Right lung (tissue), 5 donors: ENCODE measurements around the gene SBK3. TPM values are rescaled to one million over a fixed set of nuclear protein-coding genes. Genes with fewer than 3 reads are reported as not detected.
A peak's percentile ranks its signal among the peaks of the same experiment; 100 is the strongest.
"Not testable (repeated sequence)": the region's sequence is repeated elsewhere in the genome, so short reads cannot be mapped to it uniquely, and the experiment has no call there.

ENCODE experiments used
- DNase-seq, 2 donors: peaks; one replicate each; pipeline ENCODE4 v3.0.0-alpha.2; 2013
- polyA plus RNA-seq, 5 donors: library from polyadenylated mRNA; unstranded; fragments of 120-200 nt; gene quantifications; one replicate each; pipeline versions ENCODE4 v1.2.1 to v1.2.3, GENCODE V29; 2013; ENCODE audit warnings: inconsistent platforms in 1 of 5, low replicate concordance in 1 of 5; ENCODE audit not compliant: insufficient read length in 5 of 5, insufficient read depth in 1 of 5

Gene SBK3
- polyA plus RNA-seq, 5 donors: 0.55 to 1.2 (median 0.73) TPM

DNA sequence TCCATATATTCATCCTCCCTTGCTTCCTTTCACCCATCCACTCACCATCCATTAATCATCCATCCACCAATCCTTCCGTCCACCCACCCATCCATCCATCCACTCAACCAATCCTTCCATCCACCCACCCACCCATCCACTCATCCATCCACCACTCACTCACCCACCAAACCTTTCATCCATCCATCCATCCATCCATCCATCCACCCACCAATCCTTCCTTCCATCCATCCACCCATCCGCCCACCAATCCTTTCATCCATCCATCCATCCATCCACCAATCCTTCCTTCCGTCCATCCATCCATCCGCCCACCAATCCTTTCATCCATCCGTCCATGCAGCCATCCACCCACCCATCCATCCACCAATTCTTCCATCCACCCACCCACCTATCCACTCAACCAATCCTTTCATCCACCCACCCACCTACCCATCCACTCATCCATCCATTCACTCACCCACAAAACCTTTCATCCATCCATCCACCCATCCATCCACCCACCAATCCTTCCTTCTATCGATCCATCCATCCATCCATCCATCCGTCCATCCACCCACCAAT lies 3.0 kb downstream of the SBK3 start:
- no peak for DNase-seq

DNA sequence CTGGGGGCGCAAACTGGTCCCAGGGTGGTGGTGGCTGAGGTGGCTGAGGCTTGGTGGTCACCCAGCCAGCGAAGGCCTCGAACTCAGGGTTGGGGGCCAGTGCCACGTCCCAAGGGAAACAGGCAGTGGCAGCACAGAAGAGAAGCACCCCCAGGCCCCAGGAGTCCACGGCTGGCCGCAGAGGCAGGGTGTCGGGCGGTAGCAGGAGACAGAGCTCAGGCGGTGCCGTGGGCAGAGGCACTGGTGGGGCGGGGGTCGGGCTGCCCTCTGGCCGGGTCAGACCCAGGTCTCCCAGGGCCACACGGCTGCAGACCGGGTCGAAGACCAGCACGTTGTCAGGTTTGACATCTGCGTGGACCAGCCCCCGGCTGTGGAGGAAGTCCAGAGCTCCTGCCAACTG lies 4.3 kb downstream of the SBK3 start:
- DNase-seq: no peak

DNA sequence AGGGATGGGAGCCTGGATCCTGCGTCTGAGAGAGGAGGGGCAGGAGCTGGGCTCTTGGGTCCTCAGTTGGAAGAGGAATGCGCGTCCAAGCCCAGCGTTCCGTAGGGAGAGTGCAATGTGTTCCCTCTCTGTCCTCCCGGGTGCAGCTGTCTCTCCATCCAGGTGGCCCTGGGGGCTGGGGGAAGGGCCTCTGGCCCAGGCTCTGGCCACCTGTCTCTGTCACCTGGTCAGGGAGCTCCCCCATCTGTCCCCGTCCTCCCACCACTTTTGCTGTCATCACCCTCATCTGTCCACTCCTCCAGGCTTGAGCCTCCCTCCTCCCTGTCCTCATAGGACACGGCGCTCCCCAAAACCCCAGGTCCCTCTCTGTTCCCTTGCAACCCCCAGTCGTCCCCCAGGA lies 4.7 kb downstream of the SBK3 start:
- no peak for DNase-seq

DNA sequence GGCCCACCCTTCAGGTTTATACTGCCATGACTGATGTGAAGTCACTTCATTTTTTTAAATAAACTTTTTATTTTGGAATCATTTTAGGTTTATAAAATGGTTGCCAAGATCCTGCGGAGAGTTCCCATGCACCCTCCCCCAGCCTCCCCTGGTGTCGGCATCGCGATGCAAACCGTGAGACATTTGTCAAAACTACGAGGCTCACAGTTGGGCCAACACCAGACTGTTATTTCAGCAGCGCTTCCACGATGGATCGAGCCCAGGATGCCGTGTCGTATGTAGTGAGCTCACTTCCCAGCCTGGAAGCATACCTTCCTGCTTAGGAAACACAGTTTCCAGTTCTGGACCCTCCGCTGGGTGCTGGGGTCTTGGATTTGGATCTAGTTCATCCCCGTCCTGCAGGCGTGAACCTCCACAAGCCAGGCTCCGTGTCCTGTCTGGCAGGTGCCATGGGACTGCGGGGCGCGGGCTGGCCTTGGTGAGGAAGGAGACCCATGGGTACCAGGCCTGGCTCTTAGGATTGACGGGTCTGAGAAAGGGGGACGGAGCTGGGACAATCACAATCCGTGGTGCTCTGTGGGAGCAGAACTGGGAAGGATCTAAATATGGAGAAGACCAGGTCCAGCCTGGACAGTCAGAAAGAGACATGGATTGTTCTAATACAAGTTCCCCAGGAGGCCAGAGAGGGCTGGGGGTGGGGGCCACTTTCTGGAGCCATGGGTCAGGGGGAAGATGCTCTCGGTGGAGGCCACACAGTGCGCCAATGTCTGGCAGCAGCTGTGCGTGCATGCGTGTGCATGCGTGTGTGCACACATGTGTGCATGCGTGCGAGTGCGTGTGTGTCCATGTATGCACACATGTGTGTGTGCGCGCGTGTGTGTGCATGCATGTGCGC lies 6.0 kb downstream of the SBK3 start:
- DNase-seq: no peak

DNA sequence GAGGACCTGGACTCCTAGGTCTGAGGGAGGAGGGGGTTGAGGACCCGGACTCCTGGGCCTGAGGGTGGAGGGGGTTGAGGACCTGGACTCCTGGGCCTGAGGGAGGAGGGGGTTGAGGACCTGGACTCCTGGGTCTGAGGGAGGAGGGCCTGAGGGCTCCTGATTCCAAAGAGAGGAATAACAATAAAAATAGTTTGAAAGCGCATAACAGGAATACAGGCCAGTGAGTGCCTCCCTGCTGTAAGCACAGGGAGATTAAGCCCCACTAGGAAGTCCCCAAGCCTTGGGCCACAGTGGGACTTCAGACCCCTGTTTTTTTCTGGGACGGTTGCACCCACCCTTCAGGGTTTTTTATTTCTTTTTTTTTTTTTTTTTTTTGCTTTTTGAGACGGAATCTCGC lies 7.2 kb downstream of the SBK3 start:
- no peak for DNase-seq

DNA sequence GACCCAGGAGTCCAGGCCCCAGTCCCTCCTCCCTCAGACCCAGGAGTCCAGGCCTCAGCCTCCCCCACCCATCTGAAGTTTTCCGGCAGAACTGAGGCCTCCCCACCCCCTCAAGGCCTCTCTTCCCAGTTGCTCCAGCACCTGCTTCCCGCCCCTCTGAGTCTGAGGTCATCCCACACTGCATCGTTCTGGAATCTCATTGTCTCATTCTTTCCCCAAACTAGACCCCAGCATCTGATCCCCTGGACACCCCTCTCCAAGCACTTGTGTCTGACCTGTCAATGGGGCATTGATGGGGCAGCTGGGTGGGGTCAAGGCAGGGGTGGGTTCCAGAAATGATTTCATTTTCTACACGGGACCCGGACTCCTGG lies 7.6 kb downstream of the SBK3 start:
- DNase-seq: no peak

DNA sequence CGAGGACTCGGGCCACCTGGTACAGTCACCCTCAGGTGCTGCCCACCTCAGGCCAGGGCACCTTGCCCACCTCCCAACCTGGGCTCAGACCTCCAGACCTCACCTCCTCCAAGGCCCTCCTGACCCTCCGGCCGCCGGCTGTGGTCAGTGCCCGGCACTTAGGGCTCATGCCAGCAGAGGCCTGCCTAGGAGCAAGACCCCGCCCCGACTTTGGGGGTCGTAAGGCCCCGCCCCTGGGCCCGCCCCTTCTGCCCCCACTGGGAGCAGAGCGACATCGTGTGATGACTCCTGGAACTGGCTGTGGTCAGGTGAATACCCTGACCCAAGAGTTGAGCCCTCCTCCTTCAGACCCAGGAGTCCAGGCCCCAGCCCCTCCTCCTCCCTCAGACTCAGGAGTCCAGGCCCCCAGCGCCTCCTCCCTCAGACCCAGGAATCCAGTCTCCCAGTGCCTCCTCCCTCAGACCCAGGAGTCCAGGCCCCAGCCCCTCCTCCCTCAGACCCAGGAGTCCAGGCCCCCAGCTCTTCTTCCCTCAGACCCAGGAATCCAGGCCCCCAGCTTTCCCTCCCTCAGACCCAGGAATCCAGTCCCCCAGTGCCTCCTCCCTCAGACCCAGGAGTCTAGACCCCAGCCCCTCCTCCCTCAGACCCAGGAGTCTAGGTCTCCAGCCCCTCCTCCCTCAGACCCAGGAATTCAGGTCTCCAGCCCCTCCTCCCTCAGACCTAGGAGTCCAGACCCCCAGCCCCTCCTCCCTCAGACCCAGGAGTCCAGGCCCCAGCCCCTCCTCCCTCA lies 8.2 kb downstream of the SBK3 start, which contains the start of gene SBK2:
TSS of gene SBK2 (minus strand) at position 183 of the 790 bp plus-strand sequence. CDS start 839 bp downstream, outside the sequence.
- no peak for DNase-seq

DNA sequence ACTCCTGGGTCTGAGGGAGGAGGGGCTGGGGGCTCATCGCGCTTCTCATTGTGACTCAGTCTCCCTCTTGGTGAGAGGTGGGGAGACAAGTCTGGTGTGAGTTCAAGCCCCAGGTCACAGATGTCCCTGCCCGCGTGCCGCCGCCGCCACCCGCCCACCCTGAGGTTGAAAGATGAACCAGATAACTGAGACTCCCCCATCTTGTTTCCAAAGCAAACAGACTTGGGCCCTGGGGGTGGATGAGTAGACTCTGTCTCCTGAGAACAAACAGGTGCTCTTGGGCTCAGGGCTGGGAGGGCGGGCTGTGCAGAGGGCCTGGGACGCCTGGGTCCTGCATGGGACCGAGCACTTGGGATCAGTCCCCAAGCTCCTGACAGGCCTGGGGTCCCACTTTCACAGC lies 9.0 kb downstream of the SBK3 start:
- DNase-seq: no peak

DNA sequence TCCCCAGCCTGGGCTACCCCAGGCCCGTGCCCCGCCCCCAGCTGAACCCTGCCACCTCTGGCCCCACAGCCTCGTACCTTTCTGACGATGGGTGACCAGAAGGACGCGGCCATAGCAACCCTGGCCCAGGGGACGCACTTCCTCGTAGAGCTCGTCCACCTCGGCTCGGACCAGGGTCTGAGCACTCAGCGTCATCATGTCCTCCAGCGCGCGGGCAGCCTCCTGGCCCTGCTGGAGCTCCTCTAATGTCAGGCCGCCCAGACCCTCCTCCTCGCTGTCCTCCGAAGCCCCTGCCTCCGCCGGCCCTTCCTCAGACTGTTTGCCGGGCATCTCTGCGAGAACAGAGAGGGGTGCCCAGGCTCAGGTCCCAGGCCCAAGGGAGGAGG lies 9.4 kb downstream of the SBK3 start:
- DNase-seq: no peak

DNA sequence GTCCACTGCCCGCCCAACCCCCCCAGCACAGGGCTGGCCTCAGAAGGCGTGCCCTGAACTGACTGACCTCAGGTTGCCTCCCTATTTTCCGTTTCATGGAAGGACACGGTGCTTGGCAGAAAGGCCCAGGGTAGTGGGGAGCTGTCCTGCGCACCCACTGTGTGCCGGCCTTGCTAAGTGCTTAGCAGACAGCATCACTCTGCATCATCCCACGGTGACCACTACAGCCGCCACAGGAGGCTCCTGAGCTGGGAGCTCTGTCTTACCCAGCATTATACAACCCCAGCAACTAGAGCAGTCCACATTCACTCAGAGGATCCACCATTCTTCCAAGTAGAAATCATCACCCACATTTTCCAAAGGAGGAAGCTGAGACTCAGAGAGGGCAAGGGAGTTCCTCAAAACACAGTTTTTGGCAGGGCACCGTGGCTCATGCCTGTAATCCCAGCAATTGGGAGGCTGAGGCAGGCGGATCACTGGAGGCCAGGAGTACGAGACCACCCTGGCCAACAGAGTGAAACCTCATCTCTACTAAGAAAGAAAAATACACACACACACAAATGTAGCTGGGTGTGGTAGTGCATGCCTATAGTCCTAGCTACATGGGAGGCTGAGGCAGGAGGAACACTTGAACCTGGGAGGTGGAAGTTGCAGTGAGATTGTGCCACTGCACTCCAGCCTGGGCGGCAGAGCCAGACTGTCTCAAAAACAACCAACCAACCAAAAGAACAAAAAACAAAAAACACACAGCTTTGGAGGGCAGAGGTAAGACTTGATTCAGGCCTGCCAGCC lies 10.0 kb downstream of the SBK3 start:
- DNase-seq: no peak

DNA sequence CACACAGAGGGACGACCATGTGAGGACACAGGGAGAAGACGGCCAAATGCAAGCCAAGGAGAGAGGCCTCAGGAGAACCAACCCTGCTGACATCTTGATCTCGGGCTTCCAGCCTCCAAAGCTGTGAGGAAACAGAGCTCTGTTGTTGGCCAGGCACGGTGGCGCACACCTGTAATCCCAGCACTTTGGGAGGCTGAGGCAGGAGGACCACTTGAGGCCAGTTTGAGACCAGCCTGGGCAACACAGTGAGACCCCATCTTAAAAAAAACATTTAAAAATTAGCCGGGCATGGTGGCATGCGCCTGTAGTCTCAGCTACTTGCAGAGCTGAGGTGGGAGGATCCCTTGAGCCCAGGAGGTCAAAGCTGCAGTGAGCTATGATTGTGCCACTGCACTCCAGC lies 11.1 kb downstream of the SBK3 start:
- DNase-seq: not testable (repeated sequence)

DNA sequence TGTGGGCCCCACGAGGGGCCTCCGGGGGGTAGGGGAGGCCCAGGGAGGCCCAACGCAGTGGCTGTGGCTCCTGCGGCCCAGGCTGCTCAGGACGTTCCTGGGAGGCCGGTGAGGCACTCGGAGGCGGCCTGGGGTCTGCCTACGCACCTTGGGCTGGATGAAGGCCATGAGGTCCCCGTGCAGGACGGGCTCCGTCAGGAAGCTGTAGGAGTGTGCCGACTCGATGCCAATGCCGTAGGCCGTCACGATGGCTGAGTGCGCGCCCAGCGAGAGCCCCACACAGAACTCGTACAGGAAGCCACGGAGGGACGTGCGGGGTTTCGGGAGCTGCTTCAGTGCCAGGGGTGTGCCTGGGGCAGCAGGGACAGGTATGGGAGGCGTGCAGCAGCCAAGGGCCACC lies 14.3 kb downstream of the SBK3 start:
- no peak for DNase-seq

DNA sequence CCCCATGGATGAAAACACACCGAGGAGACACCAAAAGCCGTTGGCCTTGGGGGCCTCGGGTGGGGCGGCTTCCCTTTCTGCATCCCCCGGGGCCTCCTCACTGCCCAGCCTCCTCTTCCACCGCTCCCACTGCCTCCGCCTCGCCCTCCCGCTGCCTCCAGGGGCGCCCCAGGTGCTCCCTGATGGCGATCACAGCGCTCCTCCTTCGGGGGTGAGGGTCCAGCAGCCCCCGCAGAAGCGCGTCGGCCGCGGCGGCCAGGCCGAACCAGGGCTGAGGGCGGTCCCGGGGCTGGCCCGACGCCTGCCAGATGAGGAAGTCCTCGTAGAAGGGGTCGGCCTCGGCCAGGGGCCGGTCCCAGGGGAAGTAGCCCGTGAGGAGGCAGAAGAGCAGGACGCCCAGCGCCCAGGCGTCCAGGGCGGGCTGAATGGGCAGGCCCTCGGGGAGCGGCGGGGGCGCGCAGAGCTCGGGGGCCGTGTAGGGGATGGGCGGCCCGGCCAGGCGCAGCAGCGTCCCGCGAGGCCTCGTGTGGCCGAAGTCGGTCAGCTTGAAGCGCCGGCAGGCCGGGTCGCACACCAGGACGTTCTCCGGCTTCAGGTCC lies 15.6 kb downstream of the SBK3 start:
- no peak for DNase-seq

DNA sequence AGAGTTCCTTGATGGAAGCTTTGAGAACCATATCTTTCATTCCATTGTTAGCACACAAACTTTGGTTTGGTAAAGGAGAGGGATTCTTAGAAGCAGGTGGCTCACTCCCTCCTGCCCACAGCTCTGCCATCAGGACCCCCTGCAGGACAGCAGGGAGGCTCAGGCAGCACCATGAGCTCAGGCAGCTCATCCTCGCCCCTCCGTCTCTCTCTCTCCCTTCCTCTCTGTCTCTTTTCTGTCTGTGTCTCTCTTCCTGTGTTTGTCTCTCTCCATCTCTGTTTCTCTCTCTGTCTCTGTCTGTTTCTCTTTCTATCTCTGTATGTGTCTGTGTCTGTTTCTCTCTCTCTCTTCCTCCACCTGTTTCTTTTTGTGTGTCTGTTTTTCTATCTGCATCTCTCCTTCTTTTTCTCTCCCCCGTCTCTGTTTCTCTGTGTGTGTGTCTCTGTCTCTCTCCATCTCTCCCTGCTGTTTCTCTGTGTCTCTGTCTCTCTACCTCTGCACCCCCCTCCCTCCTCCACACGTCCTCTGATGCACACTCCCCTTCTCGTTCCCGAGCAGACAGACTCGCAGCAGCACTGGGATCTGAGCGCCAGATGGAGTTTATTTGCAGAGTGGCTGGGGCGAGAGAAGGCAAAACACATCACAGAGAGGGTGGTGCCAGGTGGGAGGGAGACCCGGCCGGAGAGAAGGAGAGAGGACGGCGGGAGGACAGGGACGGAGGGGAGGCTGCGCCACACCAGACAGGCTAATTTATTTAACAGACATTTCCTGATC lies 17.1 kb downstream of the SBK3 start:
- DNase-seq: no peak

DNA sequence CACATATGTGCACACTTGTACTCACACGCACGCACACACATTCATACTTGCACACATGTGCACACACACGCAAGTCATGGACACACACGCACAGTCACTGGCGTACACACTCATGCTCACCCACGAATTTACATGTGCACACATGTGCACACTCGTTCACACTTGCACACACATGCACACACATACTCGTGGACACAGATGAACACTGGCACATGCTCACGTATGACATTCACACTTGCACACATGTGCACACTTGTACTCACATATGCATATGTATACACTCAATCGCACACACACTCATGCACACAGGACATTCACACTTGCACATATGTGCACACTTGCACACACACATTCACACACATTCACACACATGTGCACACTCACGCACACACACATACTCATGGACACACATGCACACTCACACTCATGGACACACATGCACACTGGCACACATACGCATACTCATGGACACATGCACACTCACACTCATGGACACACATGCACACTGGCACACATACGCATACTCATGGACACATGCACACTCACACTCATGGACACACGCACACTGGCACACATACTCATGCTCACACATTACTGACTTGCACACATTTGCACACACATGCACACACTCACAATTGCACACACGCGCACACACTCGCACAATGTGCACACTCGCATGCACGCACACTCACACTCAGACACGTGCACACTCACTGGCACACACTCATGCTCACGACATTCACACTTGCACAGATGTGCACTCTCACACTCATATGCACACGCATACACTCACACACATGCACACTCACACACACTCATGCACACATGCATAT lies 17.9 kb downstream of the SBK3 start:
- DNase-seq: no peak

DNA sequence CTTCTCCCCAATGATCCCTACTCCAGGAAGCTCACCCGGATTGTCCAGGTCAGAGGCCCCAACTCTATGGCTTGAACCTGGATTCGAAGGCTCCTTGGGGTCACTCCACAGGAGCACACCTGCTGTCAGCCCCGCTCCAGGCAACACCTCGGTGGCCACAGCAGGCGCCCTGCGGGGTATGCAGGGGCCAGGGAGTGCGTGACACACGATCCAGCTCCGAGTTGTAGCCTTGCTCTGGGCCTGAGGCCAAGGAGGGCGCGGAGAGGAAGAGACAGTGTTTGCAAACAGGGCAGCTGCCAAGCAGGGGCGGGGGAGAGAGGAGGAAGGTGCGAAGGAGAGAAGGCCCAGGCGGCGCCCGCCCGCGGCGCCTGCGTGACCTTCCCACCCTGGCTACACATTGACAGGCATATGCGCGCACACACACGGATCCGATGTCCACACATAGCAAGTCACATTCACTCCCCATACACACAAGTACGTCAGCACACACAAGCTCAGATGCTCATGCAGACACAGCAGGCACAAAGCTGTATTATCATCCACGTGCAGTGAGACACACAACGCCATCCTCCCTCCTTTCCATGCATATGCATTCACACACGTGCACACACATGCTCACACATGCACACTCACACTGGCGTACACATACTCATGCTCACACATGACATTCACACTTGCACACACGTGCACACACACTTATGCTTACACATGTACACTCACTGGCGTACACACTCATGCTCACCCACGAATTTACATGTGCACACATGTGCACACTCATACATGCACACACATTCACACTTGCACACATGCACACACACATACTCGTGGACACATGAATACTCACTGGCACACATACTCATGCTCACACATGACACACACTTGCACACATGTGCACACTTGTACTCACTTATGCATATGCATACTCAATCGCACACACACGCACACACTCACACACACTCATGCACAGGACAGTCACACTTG lies 18.8 kb downstream of the SBK3 start:
- DNase-seq: peak; percentile 72 to 83

DNA sequence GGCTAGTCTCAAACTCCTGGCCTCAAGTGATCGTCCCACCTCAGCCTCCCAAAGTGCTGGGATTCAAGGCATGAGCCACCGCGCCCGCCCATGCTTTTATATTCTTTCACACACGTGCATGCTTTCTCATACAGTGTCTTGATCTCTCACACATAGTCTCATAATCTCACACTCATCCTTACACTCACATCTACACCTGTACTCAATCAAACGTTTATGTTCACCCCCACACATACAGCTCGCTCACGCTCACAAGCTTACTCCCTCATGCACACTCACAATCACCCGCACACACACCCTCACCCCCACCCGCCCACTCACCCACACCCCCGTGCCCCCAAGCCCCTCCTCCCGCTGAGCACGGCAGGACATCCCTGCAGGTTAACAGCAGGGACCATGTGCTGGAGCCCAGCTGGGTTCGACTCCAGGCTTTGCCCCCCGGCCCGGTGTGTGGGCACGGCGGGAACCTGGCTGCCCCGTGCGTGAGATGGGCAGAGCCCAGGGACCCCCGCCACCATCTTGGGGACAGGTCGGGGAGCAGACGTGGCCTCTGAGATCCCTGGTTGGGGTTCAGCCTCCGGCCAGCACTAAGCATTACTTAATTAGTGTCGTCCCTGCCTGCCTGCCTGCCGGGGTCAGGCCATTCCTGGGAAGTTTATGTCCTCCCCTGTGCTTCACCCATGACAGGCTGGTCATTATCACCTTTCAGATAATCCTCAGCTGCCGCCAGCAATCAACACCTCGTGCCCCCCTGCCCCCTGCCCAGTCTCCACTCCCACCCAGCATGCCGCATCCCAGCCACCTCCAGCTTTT lies 19.8 kb downstream of the SBK3 start:
- DNase-seq: no peak
